HG02798 (cell line): ENCODE data around the gene SLC1A2.

ENCODE experiments used
- ATAC-seq: cut with Tn5 transposase; IDR thresholded peaks from one replicate; pipeline ENCODE4 v1.9.1; 2021; ENCODE audit warnings: mild to moderate bottlenecking; ENCODE audit not compliant: unreplicated experiment, poor library complexity

Gene SLC1A2

GRCh38 chr11:35355102-35355749 is 64.1 kb downstream of the SLC1A2 start:
- no peak for ATAC-seq

GRCh38 chr11:35354644-35355043 is 64.7 kb downstream of the SLC1A2 start:
- ATAC-seq, result no peak

- no peak for ATAC-seq
These were observed 67.1 kb downstream of the SLC1A2 start for GRCh38 chr11:35352077-35352888.

- ATAC-seq, result no peak
These were observed 69.5 kb downstream of the SLC1A2 start for GRCh38 chr11:35349897-35350296.

- no peak for ATAC-seq
These were observed 70.3 kb downstream of the SLC1A2 start for GRCh38 chr11:35348898-35349687.

GRCh38 chr11:35347921-35348331 is 71.4 kb downstream of the SLC1A2 start:
- no peak for ATAC-seq

- no peak for ATAC-seq
These were observed 72.0 kb downstream of the SLC1A2 start for GRCh38 chr11:35347173-35347878.

GRCh38 chr11:35346472-35347156 is 72.7 kb downstream of the SLC1A2 start:
- ATAC-seq, result no peak

GRCh38 chr11:35344681-35345574 is 74.4 kb downstream of the SLC1A2 start:
- no peak for ATAC-seq

GRCh38 chr11:35343033-35343598 is 76.2 kb downstream of the SLC1A2 start:
- ATAC-seq, result no peak

- no peak for ATAC-seq
These were observed 78.6 kb downstream of the SLC1A2 start for GRCh38 chr11:35340715-35341114.

GRCh38 chr11:35340071-35340470 is 79.3 kb downstream of the SLC1A2 start:
- ATAC-seq, result no peak

GRCh38 chr11:35338921-35339320 is 80.4 kb downstream of the SLC1A2 start:
- ATAC-seq, result no peak

GRCh38 chr11:35337914-35338305 is 81.4 kb downstream of the SLC1A2 start:
- no peak for ATAC-seq

GRCh38 chr11:35337136-35337913 is 82.0 kb downstream of the SLC1A2 start:
- ATAC-seq, result no peak

GRCh38 chr11:35336726-35337125 is 82.6 kb downstream of the SLC1A2 start:
- ATAC-seq, result no peak

- ATAC-seq, result no peak
These were observed 84.1 kb downstream of the SLC1A2 start for GRCh38 chr11:35335226-35335625.
